HG03558 (cell line): ENCODE results near the gene PCSK5.

Source experiments
- ATAC-seq: cut with Tn5 transposase; IDR thresholded peaks from one replicate; pipeline ENCODE4 v1.9.1; 2021; ENCODE audit warnings: moderate number of reproducible peaks; ENCODE audit not compliant: unreplicated experiment; ENCODE audit errors: extremely low read depth

PCSK5 gene

GRCh38 chr9:76218117-76218885 lies 327.8 kb downstream of the PCSK5 start:
- no peak for ATAC-seq

GRCh38 chr9:76218886-76219445 lies 328.5 kb downstream of the PCSK5 start:
- ATAC-seq, result no peak

GRCh38 chr9:76219560-76220151 lies 329.2 kb downstream of the PCSK5 start:
- no peak for ATAC-seq

GRCh38 chr9:76221423-76221822 lies 330.9 kb downstream of the PCSK5 start:
- ATAC-seq, result no peak

GRCh38 chr9:76223749-76224340 lies 333.4 kb downstream of the PCSK5 start:
- no peak for ATAC-seq

- ATAC-seq, result no peak
Measured at GRCh38 chr9:76227156-76227555, 336.7 kb downstream of the PCSK5 start.

GRCh38 chr9:76231001-76231400 lies 340.5 kb downstream of the PCSK5 start:
- ATAC-seq, result no peak

- ATAC-seq, result no peak
Measured at GRCh38 chr9:76232861-76233489, 342.5 kb downstream of the PCSK5 start.

GRCh38 chr9:76240578-76240977 lies 350.1 kb downstream of the PCSK5 start:
- no peak for ATAC-seq

GRCh38 chr9:76245518-76245917 lies 355.0 kb downstream of the PCSK5 start:
- ATAC-seq, result no peak

GRCh38 chr9:76246680-76247079 lies 356.2 kb downstream of the PCSK5 start:
- ATAC-seq, result no peak

- ATAC-seq, result no peak
Measured at GRCh38 chr9:76247426-76247825, 357.0 kb downstream of the PCSK5 start.

GRCh38 chr9:76249309-76249708 lies 358.8 kb downstream of the PCSK5 start:
- no peak for ATAC-seq

GRCh38 chr9:76255781-76256455 lies 365.4 kb downstream of the PCSK5 start:
- ATAC-seq, result no peak

- ATAC-seq, result no peak
Measured at GRCh38 chr9:76257311-76257710, 366.8 kb downstream of the PCSK5 start.

- ATAC-seq, result no peak
Measured at GRCh38 chr9:76266649-76267283, 376.3 kb downstream of the PCSK5 start.

GRCh38 chr9:76267284-76267652 lies 376.8 kb downstream of the PCSK5 start:
- no peak for ATAC-seq

GRCh38 chr9:76269789-76270188 lies 379.3 kb downstream of the PCSK5 start:
- ATAC-seq, result no peak

GRCh38 chr9:76271755-76272154 lies 381.3 kb downstream of the PCSK5 start:
- ATAC-seq, result no peak

GRCh38 chr9:76289042-76289441 lies 398.6 kb downstream of the PCSK5 start:
- ATAC-seq, result no peak
